ENCODE data around the gene MOAP1.
"Not testable (repeated sequence)": the region's sequence is repeated elsewhere in the genome, so short reads cannot be mapped to it uniquely, and the experiment has no call there.

MOAP1 gene

DNA sequence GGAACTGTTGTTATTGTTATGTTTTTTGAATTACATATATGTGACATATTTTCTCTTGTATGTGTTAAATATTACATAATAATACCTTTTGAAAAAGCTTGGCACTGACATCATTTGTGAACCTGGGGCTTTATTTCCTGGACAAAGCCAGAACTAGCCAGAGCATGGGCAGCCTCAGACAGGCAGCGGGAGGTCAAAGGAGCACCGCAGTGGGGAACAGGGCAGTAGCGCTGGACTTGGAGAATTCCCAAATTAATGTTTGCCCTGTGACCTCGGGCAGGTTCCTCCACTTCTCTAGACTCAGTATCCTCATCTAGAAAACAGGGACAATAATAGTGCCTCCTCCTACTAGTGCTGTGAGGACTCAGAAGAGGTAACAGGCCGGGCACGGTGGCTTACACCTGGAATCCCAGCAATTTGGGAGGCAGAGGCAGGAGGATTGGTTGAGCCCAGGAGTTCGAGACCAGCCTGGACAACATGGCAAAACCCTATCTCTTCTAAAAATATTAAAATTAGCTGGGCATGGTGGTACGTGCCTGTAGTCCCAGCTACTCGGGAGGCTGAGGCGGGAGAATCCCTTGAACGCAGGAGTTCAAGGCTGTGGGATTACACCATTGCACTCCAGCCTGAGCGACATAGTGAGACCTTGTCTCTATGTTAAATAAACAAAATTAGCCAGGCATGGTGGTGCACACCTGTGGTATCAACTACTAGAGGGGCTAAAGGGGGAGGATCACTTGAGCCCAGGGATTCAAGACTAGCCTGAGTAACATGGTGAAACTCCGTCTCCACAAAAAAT is 41.6 kb downstream of the MOAP1 start:
- no peak for DNase-seq

DNA sequence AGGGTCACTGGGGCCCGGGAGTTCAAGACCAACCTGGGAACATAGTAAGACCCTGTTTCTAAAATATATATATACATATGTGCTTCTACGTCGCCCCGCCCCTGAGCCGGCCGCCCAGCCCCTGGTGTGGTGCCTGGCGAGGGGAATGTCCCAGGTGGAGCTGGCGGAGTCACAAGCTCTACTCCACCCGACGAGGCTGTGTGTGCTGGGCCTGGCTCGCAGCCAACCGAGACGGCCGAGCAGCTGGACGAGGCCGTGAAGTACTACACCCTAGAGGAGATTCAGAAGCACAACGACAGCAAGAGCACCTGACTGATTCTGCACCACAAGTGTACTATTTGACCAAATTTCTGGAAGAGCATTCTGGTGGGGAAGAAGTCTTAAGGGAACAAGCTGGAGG is 46.8 kb downstream of the MOAP1 start:
- DNase-seq: no peak

DNA sequence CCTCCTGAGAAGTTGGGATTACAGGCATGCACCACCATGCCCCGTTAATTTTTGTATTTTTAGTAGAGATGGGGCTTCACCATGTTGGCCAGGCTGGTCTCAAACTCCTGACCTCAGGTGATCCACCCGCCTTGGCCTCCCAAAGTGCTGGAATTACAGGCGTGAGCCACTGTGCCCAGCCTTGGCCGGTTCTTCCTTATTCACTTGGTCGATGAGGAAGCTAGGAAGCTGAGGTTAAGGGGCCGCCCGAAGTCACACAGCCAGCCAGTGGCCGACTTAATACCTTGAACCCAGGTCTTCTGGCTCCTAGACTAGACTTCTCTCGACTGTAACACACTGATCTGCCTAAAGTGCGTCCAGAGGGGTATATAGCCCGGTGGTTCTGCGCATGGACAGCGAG is 48.2 kb downstream of the MOAP1 start:
- DNase-seq: not testable (repeated sequence)

DNA sequence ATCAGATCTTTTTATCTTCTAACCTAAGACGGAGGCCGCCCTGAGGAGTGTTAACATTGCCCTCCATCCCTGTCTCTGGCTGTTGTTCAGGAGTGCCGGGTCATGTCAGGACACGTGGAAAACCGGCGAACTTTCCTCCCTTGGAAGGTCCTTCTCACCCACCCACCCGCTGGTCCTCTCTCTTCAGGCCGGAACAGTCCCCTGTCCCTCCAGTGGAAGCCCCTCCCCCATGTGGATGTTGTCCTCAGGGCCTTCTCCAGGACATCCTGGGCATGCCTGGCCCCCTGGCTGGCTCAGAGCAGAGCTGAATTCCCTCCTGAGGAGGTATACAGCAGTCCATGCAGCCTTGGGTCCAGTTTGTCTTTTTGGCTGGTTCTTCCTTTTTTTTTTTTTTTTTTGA is 48.7 kb downstream of the MOAP1 start:
- no peak for DNase-seq

DNA sequence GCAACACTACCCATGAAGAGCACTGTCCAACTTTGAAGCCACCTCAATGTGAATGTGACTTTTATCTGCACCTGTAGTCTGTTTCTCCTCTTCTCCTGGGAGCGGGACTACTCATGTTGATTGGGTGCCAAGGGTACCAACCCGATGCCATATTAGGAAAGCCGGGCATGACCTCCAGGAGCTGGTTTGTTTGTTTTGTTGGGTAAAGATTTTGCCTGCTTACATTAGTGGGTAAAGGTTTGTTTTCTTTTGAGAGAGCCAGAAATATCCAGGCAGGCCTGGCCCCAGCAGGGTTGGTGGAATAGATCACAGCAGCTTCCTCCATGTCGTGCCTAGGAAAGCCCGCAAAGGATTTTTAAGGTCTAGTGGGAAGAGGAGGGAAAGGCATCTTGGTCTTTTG is 49.3 kb downstream of the MOAP1 start:
- no peak for DNase-seq

DNA sequence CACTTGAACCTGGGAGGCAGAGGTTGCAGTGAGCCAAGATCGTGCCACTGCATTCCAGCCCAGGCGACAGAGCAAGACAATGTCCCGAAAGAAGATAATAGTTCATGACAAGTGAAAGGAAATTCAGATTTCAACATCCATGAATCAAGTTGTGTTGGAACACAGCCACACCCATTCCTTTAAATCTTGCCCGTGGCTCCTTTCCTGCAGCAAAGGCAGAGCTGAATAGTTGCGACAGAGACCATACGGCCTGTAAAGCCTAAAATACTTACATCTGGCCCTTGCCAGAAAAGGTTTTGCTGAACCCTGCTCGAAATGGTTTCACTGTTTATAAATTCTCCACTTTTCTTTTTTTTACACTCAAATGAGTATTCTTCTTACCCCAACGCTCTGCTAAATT is 51.2 kb downstream of the MOAP1 start:
- no peak for DNase-seq

DNA sequence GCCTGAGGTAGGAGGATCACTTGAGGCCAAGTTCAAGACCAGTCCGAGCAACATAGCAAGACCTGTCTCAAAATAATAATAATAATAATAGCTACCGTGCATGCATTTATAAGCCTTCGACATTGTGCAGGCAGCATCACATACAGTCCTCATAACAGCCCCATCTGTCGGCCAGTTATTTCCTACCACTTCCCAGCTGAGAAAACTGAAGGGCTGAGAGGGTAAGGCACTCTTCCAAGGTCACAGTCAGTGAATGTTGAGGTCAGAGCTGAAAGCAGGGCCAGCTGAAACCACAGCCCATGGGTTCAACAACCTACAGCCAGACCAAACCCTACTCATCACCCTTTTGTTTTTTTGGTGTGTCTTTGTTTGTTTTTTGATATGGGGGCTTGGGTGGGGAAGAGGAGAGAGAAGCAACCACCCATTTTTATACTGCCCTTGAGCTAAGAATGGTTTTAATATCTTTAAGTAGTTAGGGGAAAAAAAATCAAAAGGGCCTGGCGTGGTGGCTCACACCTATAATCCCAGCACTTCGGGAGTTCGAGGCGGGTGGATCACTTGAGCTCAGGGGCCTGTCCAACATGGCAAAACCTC is 52.1 kb downstream of the MOAP1 start:
- DNase-seq: no peak
